MCF 10A (cell line): ENCODE results near the gene UEVLD. TPM values are rescaled to one million over a fixed set of nuclear protein-coding genes. Genes with fewer than 3 reads are reported as not detected.

Source experiments
- BruUV-seq: library from RNA; stranded (reverse); fragments of 400-500 nt; replicated peaks from 2 replicates; lab custom pipeline; 2021; lab: Mats Ljungman, UMichigan
- CTCF ChIA-PET: fragments of 300-600 bp; sonication (Branson Sonifier 250); formaldehyde crosslinking; extraction: SDS; loops from one replicate; lab custom pipeline; 2021; ENCODE audit warnings: antibody characterized with exemption, inconsistent platforms; lab: Yijun Ruan, JAX
- POLR2A ChIA-PET: fragments of 300-600, 350-650 bp; sonication (Branson Sonifier 250); formaldehyde crosslinking; extraction: SDS; loops from one replicate; lab custom pipeline; 2020; ENCODE audit warnings: antibody characterized with exemption, inconsistent platforms; lab: Yijun Ruan, JAX
- DNase-seq: peaks from one replicate; pipeline ENCODE4 v3.0.0-alpha.2; 2018; ENCODE audit not compliant: unreplicated experiment
- H3K27ac Mint-ChIP-seq: one replicate; pipeline ENCODE4 v1.8.0; 2022; ENCODE audit warnings: mild to moderate bottlenecking, low read depth, mixed read lengths; ENCODE audit not compliant: unreplicated experiment
- H3K27me3 Mint-ChIP-seq: one replicate; pipeline ENCODE4 v1.8.0; 2022; ENCODE audit warnings: mixed read lengths; ENCODE audit not compliant: insufficient read depth, unreplicated experiment
- H3K36me3 Mint-ChIP-seq: one replicate; pipeline ENCODE4 v1.8.0; 2022; ENCODE audit warnings: mild to moderate bottlenecking, moderate library complexity, mixed read lengths; ENCODE audit not compliant: insufficient read depth, unreplicated experiment
- H3K4me1 Mint-ChIP-seq: one replicate; pipeline ENCODE4 v1.8.0; 2022; ENCODE audit warnings: mixed read lengths; ENCODE audit not compliant: insufficient read depth, unreplicated experiment
- H3K4me3 Mint-ChIP-seq: one replicate; pipeline ENCODE4 v1.8.0; 2022; ENCODE audit warnings: mild to moderate bottlenecking, moderate library complexity, mixed read lengths; ENCODE audit not compliant: unreplicated experiment
- H3K9me3 Mint-ChIP-seq: one replicate; pipeline ENCODE4 v1.8.0; 2022; ENCODE audit warnings: mixed read lengths; ENCODE audit not compliant: unreplicated experiment
- CTCF ChIP-seq: fragments of 200-600 bp; IDR thresholded peaks from one replicate; pipeline ENCODE4 v1.8.0; 2022; ENCODE audit warnings: antibody characterized with exemption, mild to moderate bottlenecking; ENCODE audit not compliant: unreplicated experiment
- intact Hi-C: fragments of 100-400 bp; cut with micrococcal nuclease; formaldehyde crosslinking; loops from 2 replicates; pipeline ENCODE4 v1.14.1; 2022
- total RNA-seq: library from RNA; stranded (reverse); gene quantifications from 2 replicates; pipeline ENCODE4 v1.2.3, GENCODE V29; 2022

Gene UEVLD
- total RNA-seq, 1 experiment from 2014 or later = 22.8 TPM

- no peak for TF ChIP-seq CTCF
- ChIA-PET POLR2A (interaction anchor here (0.7 to 5.4 kb wide), 32 partner anchors 10 to 513 kb away, joined by 3 to 80 read pairs (median 6); partner anchors contain the start of genes GTF2H1, HPS5, LDHA and SAAL1), CTCF (interaction anchor here (0.6 to 1.4 kb wide), 9 partner anchors 10 to 448 kb away, joined by 3 to 9 read pairs (median 4); no protein-coding TSS in a partner anchor)
- Mint-ChIP-seq H3K27me3 (no peaks in the 10 kb centered on the region), H3K9me3 (no peaks in the 10 kb centered on the region), H3K36me3 (peaks cover 57% of the 10 kb centered on the region), H3K27ac (peak overlapping the region; percentile 99), H3K4me1 (peaks cover 26% of the 10 kb centered on the region), H3K4me3 (peak overlapping the region; percentile 91)
- intact Hi-C loops = loop anchor here (2.0 to 10.0 kb wide), 4 partner anchors 63 to 284 kb away; partner anchors contain the start of genes GTF2H1, HPS5 and UEVLD
- DNase-seq = no peak
- BruUV-seq = no TSS peak
Observed at GRCh38 chr11:18526130-18526520, 62.4 kb downstream of the UEVLD start.

DNA sequence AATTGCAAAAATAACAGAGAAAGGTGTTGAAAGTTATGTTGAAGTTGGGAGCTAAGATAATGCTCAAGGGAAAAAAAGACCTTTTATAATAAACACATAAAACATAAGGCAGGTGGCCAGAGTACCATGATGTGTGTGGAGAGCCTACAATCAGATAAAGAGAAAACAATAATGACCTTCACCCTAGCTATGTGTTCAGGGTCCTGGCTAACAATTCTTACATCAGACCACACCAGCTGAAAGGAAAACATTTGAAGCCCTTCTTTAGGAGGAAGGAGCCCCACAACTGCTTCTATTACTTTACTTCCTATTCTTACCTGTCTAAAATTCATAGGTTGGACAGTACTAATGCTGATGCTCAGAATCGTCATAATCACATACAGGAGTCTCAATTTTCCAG is 64.3 kb downstream of the UEVLD start:
- DNase-seq = no peak
- BruUV-seq = TSS peak; percentile 2

GRCh38 chr11:18523084-18523483 is 65.5 kb downstream of the UEVLD start:
- CTCF ChIA-PET = interaction anchor here (0.6 to 1.3 kb wide), 4 partner anchors 9 to 852 kb away, joined by 3 to 6 read pairs (median 4); no protein-coding TSS in a partner anchor
- TF ChIP-seq CTCF = no peak
- intact Hi-C loops = loop anchor here (10.0 kb wide), 1 partner anchor 198 kb away; the partner anchor contains the start of genes GTF2H1 and HPS5
- Mint-ChIP-seq H3K36me3 (peaks cover 70% of the 10 kb centered on the region), H3K4me3 (no peak overlapping the region), H3K9me3 (no peaks in the 10 kb centered on the region), H3K27me3 (no peaks in the 10 kb centered on the region), H3K27ac (no peak overlapping the region), H3K4me1 (peaks cover 16% of the 10 kb centered on the region)
- no TSS peak for BruUV-seq
- peak; percentile 3 for DNase-seq
- POLR2A ChIA-PET = interaction anchor here (0.7 to 2.0 kb wide), 4 partner anchors 33 to 217 kb away, joined by 3 to 7 read pairs (median 4); partner anchors contain the start of genes GTF2H1 and HPS5

More for the DNA sequence above, 64.3 kb downstream of the UEVLD start:
- no peak for TF ChIP-seq CTCF
- CTCF ChIA-PET = interaction anchor here (0.7 to 1.0 kb wide), 4 partner anchors 15 to 418 kb away, joined by 3 to 5 read pairs (median 4); no protein-coding TSS in a partner anchor
- intact Hi-C loops = loop anchor here (10.0 kb wide), 1 partner anchor 199 kb away; the partner anchor contains the start of genes GTF2H1 and HPS5
- peaks cover 16% of the 10 kb centered on the region for H3K4me1 Mint-ChIP-seq
- H3K27me3 Mint-ChIP-seq = no peaks in the 10 kb centered on the region
- POLR2A ChIA-PET = interaction anchor here (0.7 to 2.0 kb wide), 6 partner anchors 9 to 202 kb away, joined by 3 to 7 read pairs (median 4); partner anchors contain the start of genes GTF2H1 and HPS5
- H3K9me3 Mint-ChIP-seq = no peaks in the 10 kb centered on the region
- H3K4me3 Mint-ChIP-seq = no peak overlapping the region
- H3K27ac Mint-ChIP-seq = no peak overlapping the region
- H3K36me3 Mint-ChIP-seq = peaks cover 72% of the 10 kb centered on the region

- no peak for DNase-seq
Observed at GRCh38 chr11:18522388-18522787, 66.1 kb downstream of the UEVLD start.

More at GRCh38 chr11:18522388-18522787, 66.1 kb downstream of the UEVLD start:
- peaks cover 72% of the 10 kb centered on the region for H3K36me3 Mint-ChIP-seq
- intact Hi-C loops = loop anchor here (10.0 kb wide), 1 partner anchor 198 kb away; the partner anchor contains the start of genes GTF2H1 and HPS5
- peaks cover 16% of the 10 kb centered on the region for H3K4me1 Mint-ChIP-seq
- no peaks in the 10 kb centered on the region for H3K27me3 Mint-ChIP-seq
- no peak for TF ChIP-seq CTCF
- POLR2A ChIA-PET = interaction anchor here (0.6 to 2.0 kb wide), 4 partner anchors 33 to 509 kb away, joined by 3 to 7 read pairs (median 3); no protein-coding TSS in a partner anchor
- no peak overlapping the region for H3K4me3 Mint-ChIP-seq
- CTCF ChIA-PET = interaction anchor here (0.6 to 1.3 kb wide), 2 partner anchors 407 to 851 kb away, joined by 3 to 6 read pairs; no protein-coding TSS in a partner anchor
- no peak overlapping the region for H3K27ac Mint-ChIP-seq
- BruUV-seq = no TSS peak
- no peaks in the 10 kb centered on the region for H3K9me3 Mint-ChIP-seq
